Erythroblast (primary cell): ENCODE data around the gene SFN.

Source experiments
- GATA1 ChIP-seq: IDR thresholded peaks from 2 replicates; pipeline ENCODE4 v1.6.1; 2011; ENCODE audit warnings: low read depth, mild to moderate bottlenecking, control low read depth, low read length, moderate library complexity
- POLR2A ChIP-seq: IDR thresholded peaks from 2 replicates; pipeline ENCODE4 v1.6.1; 2011; ENCODE audit warnings: mild to moderate bottlenecking, low read length

GRCh38 chr1:26858891-26859640 lies 3.9 kb upstream of the SFN start:
- no peak for TF ChIP-seq POLR2A
- no peak for TF ChIP-seq GATA1
